ENCODE results near the gene URAD.

DNA sequence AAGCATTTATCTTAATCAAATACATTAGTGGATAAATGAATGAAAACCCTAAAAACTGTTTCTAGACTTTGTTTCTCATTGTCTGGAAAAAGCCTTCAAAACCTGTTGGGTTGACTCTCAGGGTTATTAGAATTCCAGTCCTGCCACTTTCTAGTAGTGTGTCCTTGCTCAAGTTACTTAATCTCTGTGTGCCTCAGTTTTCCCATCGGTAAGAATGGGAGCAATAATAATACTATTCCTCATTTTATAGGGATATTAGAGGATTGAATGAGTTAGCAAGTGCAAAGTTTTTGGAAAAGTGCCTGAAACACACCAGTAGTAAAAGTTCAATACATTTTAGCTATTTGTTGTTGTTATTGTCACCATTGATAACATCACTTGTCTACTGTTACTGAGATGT is 2.9 kb downstream of the URAD start:
- TF ChIP-seq, protein P1, sequence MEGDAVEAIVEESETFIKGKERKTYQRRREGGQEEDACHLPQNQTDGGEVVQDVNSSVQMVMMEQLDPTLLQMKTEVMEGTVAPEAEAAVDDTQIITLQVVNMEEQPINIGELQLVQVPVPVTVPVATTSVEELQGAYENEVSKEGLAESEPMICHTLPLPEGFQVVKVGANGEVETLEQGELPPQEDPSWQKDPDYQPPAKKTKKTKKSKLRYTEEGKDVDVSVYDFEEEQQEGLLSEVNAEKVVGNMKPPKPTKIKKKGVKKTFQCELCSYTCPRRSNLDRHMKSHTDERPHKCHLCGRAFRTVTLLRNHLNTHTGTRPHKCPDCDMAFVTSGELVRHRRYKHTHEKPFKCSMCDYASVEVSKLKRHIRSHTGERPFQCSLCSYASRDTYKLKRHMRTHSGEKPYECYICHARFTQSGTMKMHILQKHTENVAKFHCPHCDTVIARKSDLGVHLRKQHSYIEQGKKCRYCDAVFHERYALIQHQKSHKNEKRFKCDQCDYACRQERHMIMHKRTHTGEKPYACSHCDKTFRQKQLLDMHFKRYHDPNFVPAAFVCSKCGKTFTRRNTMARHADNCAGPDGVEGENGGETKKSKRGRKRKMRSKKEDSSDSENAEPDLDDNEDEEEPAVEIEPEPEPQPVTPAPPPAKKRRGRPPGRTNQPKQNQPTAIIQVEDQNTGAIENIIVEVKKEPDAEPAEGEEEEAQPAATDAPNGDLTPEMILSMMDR (IDR thresholded peaks at IDR 0.05), result no peak
- no peak for TF ChIP-seq POLR2A (IDR thresholded peaks at IDR 0.05)

Data from adrenal gland (tissue), 5 donors.